Fibroblast of villous mesenchyme (primary cell): Measurements from ENCODE around the gene ITPK1. TPM values are rescaled to one million over a fixed set of nuclear protein-coding genes. Genes with fewer than 3 reads are reported as not detected.

Experiments
- DNase-seq: peaks from one replicate; pipeline ENCODE4 v3.0.0-alpha.2; 2010; ENCODE audit warnings: low read depth
- H3K4me3 ChIP-seq: 2 replicates; pipeline ENCODE4 v1.5.1; 2011; ENCODE audit warnings: low read depth, mild to moderate bottlenecking, low read length
- CTCF ChIP-seq: IDR thresholded peaks from 2 replicates; pipeline ENCODE4 v1.5.1; 2012; ENCODE audit warnings: low read depth, mild to moderate bottlenecking, low read length; ENCODE audit not compliant: insufficient read depth
- total RNA-seq: library from RNA; depleted of rRNA; stranded (reverse); fragments of >200 nt; gene quantifications from 2 replicates; pipeline ENCODE4 v1.2.3, GENCODE V29; 2012

ITPK1 gene
- total RNA-seq, 1 donor: 15.5 TPM

GRCh38 chr14:92945959-92946846 is 169.5 kb downstream of the ITPK1 start:
- DNase-seq: peak; percentile 34
- H3K4me3 ChIP-seq: no peak overlapping the region
- no peak for TF ChIP-seq CTCF

GRCh38 chr14:92945544-92945943 is 170.2 kb downstream of the ITPK1 start:
- TF ChIP-seq CTCF: no peak
- no peak overlapping the region for H3K4me3 ChIP-seq
- DNase-seq: no peak

- DNase-seq: no peak
- no peak for TF ChIP-seq CTCF
- H3K4me3 ChIP-seq: no peak overlapping the region
Observed at GRCh38 chr14:92944976-92945375, 170.7 kb downstream of the ITPK1 start.

- H3K4me3 ChIP-seq: no peak overlapping the region
- TF ChIP-seq CTCF: no peak
- DNase-seq: peak; percentile 45
Observed at GRCh38 chr14:92943855-92944570, 171.7 kb downstream of the ITPK1 start.

GRCh38 chr14:92942976-92943710 is 172.6 kb downstream of the ITPK1 start:
- DNase-seq: no peak

More at GRCh38 chr14:92942976-92943710, 172.6 kb downstream of the ITPK1 start:
- TF ChIP-seq CTCF: no peak
- H3K4me3 ChIP-seq: no peak overlapping the region
